Naive thymus-derived CD8-positive, alpha-beta T cell (primary cell): Measurements from ENCODE around the gene OAS2. TPM values are rescaled to one million over a fixed set of nuclear protein-coding genes. Genes with fewer than 3 reads are reported as not detected.
"Not testable (repeated sequence)": the region's sequence is repeated elsewhere in the genome, so short reads cannot be mapped to it uniquely, and the experiment has no call there.

ENCODE experiments used
- ATAC-seq, 2 donors: fragments of 150-1000 bp; cut with Tn5 transposase in 1 of 2; sonication (Bioruptor Pico), chemical (Tn5 transposase) in 1 of 2; 1 replicate in 1 of 2; 2 replicates in 1 of 2; pipeline ENCODE4 v1.10.0; 2021; ENCODE audit warnings: mild to moderate bottlenecking in 2 of 2, moderate library complexity in 2 of 2
- POLR2A ChIA-PET: fragments of 350-600 bp; sonication (Branson Sonifier 250); formaldehyde crosslinking; loops from one replicate; lab custom pipeline; 2021; ENCODE audit warnings: antibody characterized with exemption; lab: Charles Lee
- DNase-seq, 10 donors: peaks; one replicate each; pipeline versions ENCODE4 v3.0.0 to v3.0.0-alpha.2; 2020 to 2022
- H3K27ac Mint-ChIP-seq, 10 donors: one replicate each; pipeline ENCODE4 v1.8.0; 2020 to 2022; ENCODE audit warnings: mild to moderate bottlenecking in 10 of 10, mixed read lengths in 10 of 10, moderate library complexity in 4 of 10, inconsistent platforms in 1 of 10
- H3K27me3 Mint-ChIP-seq, 5 donors: one replicate each; pipeline ENCODE4 v1.8.0; 2021 to 2022; ENCODE audit warnings: mixed read lengths in 5 of 5
- H3K36me3 Mint-ChIP-seq, 3 donors: one replicate each; pipeline ENCODE4 v1.8.0; 2020 to 2022; ENCODE audit warnings: mixed read lengths in 3 of 3, mild to moderate bottlenecking in 2 of 3, inconsistent platforms in 1 of 3
- H3K4me1 Mint-ChIP-seq, 4 donors: one replicate each; pipeline ENCODE4 v1.8.0; 2021 to 2022; ENCODE audit warnings: mixed read lengths in 4 of 4
- H3K4me3 Mint-ChIP-seq, 10 donors: one replicate each; pipeline ENCODE4 v1.8.0; 2020 to 2022; ENCODE audit warnings: mild to moderate bottlenecking in 10 of 10, mixed read lengths in 10 of 10, moderate library complexity in 6 of 10, inconsistent platforms in 1 of 10
- H3K9me3 Mint-ChIP-seq, 9 donors: one replicate each; pipeline ENCODE4 v1.8.0; 2020 to 2022; ENCODE audit warnings: mixed read lengths in 9 of 9, mild to moderate bottlenecking in 3 of 9, inconsistent platforms in 1 of 9, moderate library complexity in 1 of 9
- polyA plus RNA-seq, 3 donors: library from polyadenylated mRNA; unstranded; fragments of 300-500 nt; fragmentation: Illumina TruSeq; gene quantifications; one replicate each; pipeline ENCODE4 v1.2.3, GENCODE V29; 2021
- total RNA-seq, 8 experiments: library from RNA in 2 of 8; stranded (reverse) in 2 of 8; gene quantifications; one replicate each; pipeline ENCODE4 v1.2.3 and lab custom pipeline; 2021 to 2026

OAS2 gene
- total and polyA plus RNA-seq, 5 experiments from 2014 or later, result 25.6 to 47.9 (median 40.9) TPM

- ATAC-seq (peak; percentile 26 to 27), DNase-seq (peak in 3 of 10 donors; percentile 27 to 29 (median 29))
- Mint-ChIP-seq H3K27me3 (no peaks in the 10 kb centered on the region), H3K4me1 (peaks cover 12 to 43% (median 37%) of the 10 kb centered on the region in 4 donors), H3K9me3 (peaks cover 0 to 2% (median 0%) of the 10 kb centered on the region in 9 donors), H3K36me3 (peaks cover 7 to 16% (median 13%) of the 10 kb centered on the region in 3 donors), H3K4me3 (peak overlapping the region; percentile 84 to 96 (median 92)), H3K27ac (peak overlapping the region; percentile 80 to 99 (median 90))
- POLR2A ChIA-PET, result interaction anchor here (2.7 kb wide), 1 partner anchor 39 kb away, joined by 22 read pairs; the partner anchor contains the start of gene OAS2
Observed at GRCh38 chr12:112939761-112940381, 38.4 kb upstream of the OAS2 start.

GRCh38 chr12:112941528-112942335 lies 36.6 kb upstream of the OAS2 start:
- POLR2A ChIA-PET, result interaction anchor here (0.8 to 2.7 kb wide), 2 partner anchors 36 to 37 kb away, joined by 3 to 22 read pairs; partner anchors contain the start of gene OAS2
- Mint-ChIP-seq H3K27ac (peak overlapping the region in 2 of 10 donors; percentile 56 to 74), H3K27me3 (no peaks in the 10 kb centered on the region), H3K4me1 (peaks cover 12 to 40% (median 37%) of the 10 kb centered on the region in 4 donors), H3K9me3 (no peaks in the 10 kb centered on the region), H3K36me3 (peaks cover 8 to 27% (median 27%) of the 10 kb centered on the region in 3 donors), H3K4me3 (peak overlapping the region in 2 of 10 donors; percentile 29 to 56)
- ATAC-seq (no peak), DNase-seq (no peak)

- no peak for DNase-seq
- no peak for ATAC-seq
- no peak overlapping the region for H3K27ac Mint-ChIP-seq
- POLR2A ChIA-PET, result interaction anchor here (0.8 kb wide), 1 partner anchor 36 kb away, joined by 3 read pairs; the partner anchor contains the start of gene OAS2
- H3K9me3 Mint-ChIP-seq, result no peaks in the 10 kb centered on the region
- H3K27me3 Mint-ChIP-seq, result no peaks in the 10 kb centered on the region
- peaks cover 10 to 34% (median 31%) of the 10 kb centered on the region in 4 donors for H3K4me1 Mint-ChIP-seq
- no peak overlapping the region for H3K4me3 Mint-ChIP-seq
- H3K36me3 Mint-ChIP-seq, result peaks cover 8 to 36% (median 35%) of the 10 kb centered on the region in 3 donors
Observed at GRCh38 chr12:112942572-112942971, 35.7 kb upstream of the OAS2 start.

- DNase-seq (no peak), ATAC-seq (no peak)
- H3K9me3 Mint-ChIP-seq, result no peaks in the 10 kb centered on the region
- H3K27ac Mint-ChIP-seq, result peak overlapping the region in 1 of 10 donors; percentile 81
- peaks cover 8 to 48% (median 46%) of the 10 kb centered on the region in 3 donors for H3K36me3 Mint-ChIP-seq
- H3K4me3 Mint-ChIP-seq, result peak overlapping the region in 1 of 10 donors; percentile 66
- H3K4me1 Mint-ChIP-seq, result peaks cover 7 to 24% (median 18%) of the 10 kb centered on the region in 4 donors
- POLR2A ChIA-PET, result interaction anchor here (1.6 kb wide), 1 partner anchor 34 kb away, joined by 4 read pairs; the partner anchor contains the start of gene OAS2
- no peaks in the 10 kb centered on the region for H3K27me3 Mint-ChIP-seq
Observed at GRCh38 chr12:112944024-112944690, 34.2 kb upstream of the OAS2 start.

GRCh38 chr12:112945515-112945914 lies 32.8 kb upstream of the OAS2 start:
- Mint-ChIP-seq H3K4me3 (no peak overlapping the region), H3K9me3 (no peaks in the 10 kb centered on the region), H3K27ac (peak overlapping the region in 1 of 10 donors; percentile 60), H3K36me3 (peaks cover 8 to 57% (median 57%) of the 10 kb centered on the region in 3 donors), H3K27me3 (no peaks in the 10 kb centered on the region), H3K4me1 (peaks cover 0 to 10% (median 5%) of the 10 kb centered on the region in 4 donors)
- POLR2A ChIA-PET, result no interaction called here
- ATAC-seq, result no peak
- no peak for DNase-seq

- DNase-seq (no peak), ATAC-seq (no peak)
- peaks cover 0 to 6% (median 4%) of the 10 kb centered on the region in 4 donors for H3K4me1 Mint-ChIP-seq
- POLR2A ChIA-PET, result interaction anchor here (0.6 kb wide), 1 partner anchor 15 kb away, joined by 4 read pairs; no protein-coding TSS in a partner anchor
- peaks cover 14 to 65% (median 65%) of the 10 kb centered on the region in 3 donors for H3K36me3 Mint-ChIP-seq
- peaks cover 0 to 2% (median 0%) of the 10 kb centered on the region in 9 donors for H3K9me3 Mint-ChIP-seq
- no peak overlapping the region for H3K4me3 Mint-ChIP-seq
- no peaks in the 10 kb centered on the region for H3K27me3 Mint-ChIP-seq
- H3K27ac Mint-ChIP-seq, result no peak overlapping the region
Observed at GRCh38 chr12:112946236-112947000, 31.9 kb upstream of the OAS2 start.

GRCh38 chr12:112947314-112947713 lies 31.0 kb upstream of the OAS2 start:
- DNase-seq (no peak), ATAC-seq (no peak)
- no peak overlapping the region for H3K27ac Mint-ChIP-seq
- H3K4me3 Mint-ChIP-seq, result no peak overlapping the region
- peaks cover 0 to 6% (median 3%) of the 10 kb centered on the region in 9 donors for H3K9me3 Mint-ChIP-seq
- POLR2A ChIA-PET, result no interaction called here
- H3K36me3 Mint-ChIP-seq, result peaks cover 19 to 74% (median 69%) of the 10 kb centered on the region in 3 donors
- peaks cover 0 to 6% (median 2%) of the 10 kb centered on the region in 4 donors for H3K4me1 Mint-ChIP-seq
- H3K27me3 Mint-ChIP-seq, result no peaks in the 10 kb centered on the region

- POLR2A ChIA-PET, result no interaction called here
Observed at GRCh38 chr12:112947761-112948160, 30.6 kb upstream of the OAS2 start.

GRCh38 chr12:112948806-112949205 lies 29.5 kb upstream of the OAS2 start:
- Mint-ChIP-seq H3K4me1 (peaks cover 0 to 6% (median 2%) of the 10 kb centered on the region in 4 donors), H3K36me3 (peaks cover 24 to 80% (median 77%) of the 10 kb centered on the region in 3 donors), H3K27me3 (no peaks in the 10 kb centered on the region), H3K9me3 (peaks cover 0 to 13% (median 9%) of the 10 kb centered on the region in 9 donors), H3K4me3 (no peak overlapping the region), H3K27ac (no peak overlapping the region)
- POLR2A ChIA-PET, result no interaction called here
- ATAC-seq (no peak), DNase-seq (no peak)

More at GRCh38 chr12:112947761-112948160, 30.6 kb upstream of the OAS2 start:
- Mint-ChIP-seq H3K4me3 (no peak overlapping the region), H3K27me3 (no peaks in the 10 kb centered on the region), H3K4me1 (peaks cover 0 to 6% (median 2%) of the 10 kb centered on the region in 4 donors), H3K36me3 (peaks cover 23 to 78% (median 73%) of the 10 kb centered on the region in 3 donors), H3K9me3 (peaks cover 0 to 10% (median 8%) of the 10 kb centered on the region in 9 donors), H3K27ac (no peak overlapping the region)
- no peak for ATAC-seq
- DNase-seq, result no peak

GRCh38 chr12:112950701-112951100 lies 27.6 kb upstream of the OAS2 start:
- Mint-ChIP-seq H3K4me1 (peaks cover 0 to 5% (median 3%) of the 10 kb centered on the region in 4 donors), H3K27me3 (no peaks in the 10 kb centered on the region), H3K36me3 (peaks cover 16 to 82% (median 77%) of the 10 kb centered on the region in 3 donors), H3K9me3 (peaks cover 0 to 13% (median 9%) of the 10 kb centered on the region in 9 donors), H3K4me3 (no peak overlapping the region), H3K27ac (no peak overlapping the region)
- POLR2A ChIA-PET, result interaction anchor here (1.1 kb wide), 1 partner anchor 13 kb away, joined by 3 read pairs; the partner anchor contains the start of gene OAS3
- ATAC-seq, result no peak
- DNase-seq, result no peak

GRCh38 chr12:112957125-112957524 lies 21.2 kb upstream of the OAS2 start:
- H3K27ac Mint-ChIP-seq, H3K4me3 Mint-ChIP-seq, POLR2A ChIA-PET, H3K27me3 Mint-ChIP-seq, ATAC-seq, DNase-seq: not testable (repeated sequence)
- H3K36me3 Mint-ChIP-seq, result peaks cover 34 to 95% (median 90%) of the 10 kb centered on the region in 3 donors
- peaks cover 5 to 31% (median 10%) of the 10 kb centered on the region in 9 donors for H3K9me3 Mint-ChIP-seq
- peaks cover 12 to 20% (median 13%) of the 10 kb centered on the region in 4 donors for H3K4me1 Mint-ChIP-seq
